Epithelial cell of proximal tubule (primary cell): ENCODE results near the gene PNLIPRP2. TPM values are rescaled to one million over a fixed set of nuclear protein-coding genes. Genes with fewer than 3 reads are reported as not detected.

Experiments used
- DNase-seq: peaks from one replicate; pipeline ENCODE4 v3.0.0-alpha.2; 2011; ENCODE audit warnings: low read depth
- H3K4me3 ChIP-seq: 2 replicates; pipeline ENCODE4 v1.5.1; 2011; ENCODE audit warnings: low read depth, mild to moderate bottlenecking, low read length
- total RNA-seq: library from RNA; depleted of rRNA; stranded (reverse); fragments of >200 nt; gene quantifications from 2 replicates; pipeline ENCODE4 v1.2.3, GENCODE V29; 2015
- TF ChIP-seq, protein P1 (sequence below): conservative IDR thresholded peaks from 2 replicates; pipeline ENCODE4 v1.5.1; 2012; ENCODE audit warnings: low read depth, mild to moderate bottlenecking, low read length

PNLIPRP2 gene
- total RNA-seq, 1 donor from 2014 or later = not detected

DNA sequence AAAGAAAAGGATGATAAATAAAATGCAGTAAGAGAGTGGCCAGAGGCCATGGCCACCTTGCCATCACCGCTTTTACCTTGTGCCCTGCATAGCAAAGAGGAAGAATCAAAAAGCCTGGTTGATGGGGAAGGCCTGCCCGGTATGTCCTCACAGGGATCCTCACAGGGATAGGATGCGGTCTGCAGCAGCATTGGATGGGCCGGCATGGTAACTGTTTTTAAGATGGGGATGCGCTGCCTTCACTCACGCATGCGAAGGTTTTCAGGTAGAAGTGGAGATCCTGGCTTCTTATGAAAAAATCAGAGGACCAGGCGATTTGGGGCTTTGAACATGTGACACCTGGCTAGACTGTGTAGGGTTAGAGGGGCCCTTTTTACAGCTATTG lies 12.5 kb downstream of the PNLIPRP2 start:
- no peak for DNase-seq
- H3K4me3 ChIP-seq = no peak overlapping the region
- TF ChIP-seq, protein P1, sequence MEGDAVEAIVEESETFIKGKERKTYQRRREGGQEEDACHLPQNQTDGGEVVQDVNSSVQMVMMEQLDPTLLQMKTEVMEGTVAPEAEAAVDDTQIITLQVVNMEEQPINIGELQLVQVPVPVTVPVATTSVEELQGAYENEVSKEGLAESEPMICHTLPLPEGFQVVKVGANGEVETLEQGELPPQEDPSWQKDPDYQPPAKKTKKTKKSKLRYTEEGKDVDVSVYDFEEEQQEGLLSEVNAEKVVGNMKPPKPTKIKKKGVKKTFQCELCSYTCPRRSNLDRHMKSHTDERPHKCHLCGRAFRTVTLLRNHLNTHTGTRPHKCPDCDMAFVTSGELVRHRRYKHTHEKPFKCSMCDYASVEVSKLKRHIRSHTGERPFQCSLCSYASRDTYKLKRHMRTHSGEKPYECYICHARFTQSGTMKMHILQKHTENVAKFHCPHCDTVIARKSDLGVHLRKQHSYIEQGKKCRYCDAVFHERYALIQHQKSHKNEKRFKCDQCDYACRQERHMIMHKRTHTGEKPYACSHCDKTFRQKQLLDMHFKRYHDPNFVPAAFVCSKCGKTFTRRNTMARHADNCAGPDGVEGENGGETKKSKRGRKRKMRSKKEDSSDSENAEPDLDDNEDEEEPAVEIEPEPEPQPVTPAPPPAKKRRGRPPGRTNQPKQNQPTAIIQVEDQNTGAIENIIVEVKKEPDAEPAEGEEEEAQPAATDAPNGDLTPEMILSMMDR = no peak

DNA sequence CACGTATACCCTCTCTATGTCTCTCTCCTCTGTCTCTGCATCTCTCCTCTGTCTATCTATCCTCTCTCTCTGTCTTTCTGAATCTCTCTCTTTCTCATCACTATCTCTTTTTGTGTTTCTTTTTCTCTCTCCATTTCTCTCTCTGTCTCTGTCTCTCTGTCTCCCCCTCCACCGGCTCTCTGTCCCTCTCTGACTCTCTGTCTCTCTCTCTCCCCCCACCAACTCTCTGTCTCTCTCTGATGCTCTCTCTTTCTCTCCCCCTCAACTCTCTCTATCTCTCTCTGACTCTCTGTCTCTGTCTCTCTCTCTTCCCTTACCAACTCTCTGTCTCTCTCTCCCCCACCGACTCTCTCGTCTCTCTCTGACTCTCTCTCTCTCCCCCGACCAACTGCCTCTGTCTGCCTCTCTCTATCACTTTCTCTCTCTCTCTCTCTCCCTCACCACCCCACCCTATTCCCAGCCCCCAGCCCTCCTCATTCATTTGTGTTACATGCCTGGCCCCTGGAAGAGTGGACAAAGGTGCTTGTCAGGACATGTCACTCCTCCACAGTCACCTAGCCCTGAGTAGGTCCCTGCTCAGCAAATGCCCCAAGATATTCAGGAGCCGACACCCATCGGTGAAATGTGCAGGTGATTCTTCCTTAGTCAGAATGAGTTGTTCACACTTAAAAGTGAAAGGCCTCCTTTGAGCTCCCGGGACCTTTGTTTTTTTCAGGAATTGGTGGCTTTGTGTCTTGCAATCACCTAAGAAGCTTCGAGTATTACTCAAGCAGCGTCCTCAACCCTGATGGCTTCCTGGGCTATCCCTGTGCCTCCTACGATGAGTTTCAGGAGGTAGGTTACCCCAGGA lies 13.6 kb downstream of the PNLIPRP2 start:
- TF ChIP-seq, protein P1 = no peak
- no peak for DNase-seq

DNA sequence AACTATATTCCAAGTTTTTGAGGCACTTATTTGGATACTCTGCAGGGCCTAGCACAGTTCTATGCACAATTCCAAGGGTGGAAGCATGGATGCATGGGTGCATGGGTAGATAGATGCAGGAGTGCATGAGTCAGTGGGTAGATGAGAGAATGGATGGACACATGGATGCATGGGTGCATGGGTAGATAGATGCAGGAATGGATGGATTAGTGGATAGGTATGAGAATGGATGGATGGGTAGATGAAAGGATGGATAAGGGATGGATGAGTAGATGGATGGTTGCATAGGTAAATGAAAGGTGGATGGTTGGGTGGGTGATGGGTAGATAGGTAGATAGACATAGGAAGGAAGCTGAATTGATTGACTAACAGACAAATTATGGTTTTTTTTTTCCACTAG lies 15.6 kb downstream of the PNLIPRP2 start:
- DNase-seq = no peak
- no peak overlapping the region for H3K4me3 ChIP-seq
- TF ChIP-seq, protein P1 = no peak

More for the DNA sequence above, 13.6 kb downstream of the PNLIPRP2 start:
- H3K4me3 ChIP-seq = no peak overlapping the region

DNA sequence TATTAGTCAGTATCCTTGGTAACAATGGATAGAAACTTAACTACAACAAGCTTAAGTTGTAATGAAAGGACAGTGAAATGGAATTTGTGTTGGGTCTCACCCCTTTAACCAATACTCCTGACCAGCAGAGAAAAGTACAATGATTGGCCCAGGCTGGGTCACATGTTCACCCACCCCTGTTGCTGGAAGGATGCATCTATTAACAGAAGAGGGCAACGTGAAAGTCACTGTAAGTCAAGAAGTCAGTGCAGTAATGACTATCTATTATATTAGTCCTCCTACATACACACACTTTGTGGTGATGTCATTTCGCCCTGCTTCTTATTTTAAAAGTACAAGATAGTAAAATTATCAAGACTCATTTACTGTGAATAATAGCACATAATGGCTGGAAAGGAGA lies 16.2 kb downstream of the PNLIPRP2 start:
- DNase-seq = no peak
- TF ChIP-seq, protein P1 = no peak
- H3K4me3 ChIP-seq = no peak overlapping the region

DNA sequence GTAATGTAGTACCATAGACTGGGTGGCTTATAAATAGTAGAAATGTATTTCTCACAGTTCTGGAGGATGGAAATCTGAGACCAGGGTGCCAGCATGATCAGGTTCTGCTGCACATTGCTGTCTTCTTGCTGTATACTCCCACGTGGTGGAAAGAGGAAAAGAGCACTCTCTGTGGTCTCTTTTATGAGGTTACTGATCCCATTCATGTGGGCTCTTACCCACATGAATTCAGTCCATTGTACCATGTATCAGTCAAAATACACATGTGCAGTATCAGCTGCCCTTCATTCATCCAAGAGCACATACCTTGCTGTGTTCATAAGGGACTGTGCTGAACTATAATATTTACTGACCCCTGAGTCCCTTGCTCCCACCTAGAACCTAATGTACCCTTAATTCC lies 17.1 kb downstream of the PNLIPRP2 start:
- H3K4me3 ChIP-seq = no peak overlapping the region
- TF ChIP-seq, protein P1 = no peak
- no peak for DNase-seq

DNA sequence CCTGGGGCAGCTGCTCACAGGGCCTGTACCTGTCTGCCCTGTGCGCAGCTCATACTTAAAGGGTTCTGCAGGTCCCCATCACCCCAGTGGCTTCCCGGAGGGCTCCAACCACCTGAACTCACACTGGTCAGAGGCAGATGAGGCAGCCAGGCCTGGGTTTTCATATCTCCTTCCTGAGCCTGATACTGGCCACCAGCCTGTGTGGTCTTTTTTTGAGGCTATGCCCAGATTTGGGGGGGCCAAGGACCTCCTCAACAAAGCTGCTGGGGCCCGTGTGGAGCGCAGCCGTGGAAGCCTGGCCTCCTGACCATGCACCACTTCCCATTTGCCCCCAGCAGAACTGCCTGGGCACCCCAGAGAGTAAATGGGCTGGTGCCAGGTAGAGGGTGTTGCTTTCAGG lies 25.7 kb downstream of the PNLIPRP2 start:
- no peak overlapping the region for H3K4me3 ChIP-seq
- TF ChIP-seq, protein P1 = no peak
- DNase-seq = no peak

DNA sequence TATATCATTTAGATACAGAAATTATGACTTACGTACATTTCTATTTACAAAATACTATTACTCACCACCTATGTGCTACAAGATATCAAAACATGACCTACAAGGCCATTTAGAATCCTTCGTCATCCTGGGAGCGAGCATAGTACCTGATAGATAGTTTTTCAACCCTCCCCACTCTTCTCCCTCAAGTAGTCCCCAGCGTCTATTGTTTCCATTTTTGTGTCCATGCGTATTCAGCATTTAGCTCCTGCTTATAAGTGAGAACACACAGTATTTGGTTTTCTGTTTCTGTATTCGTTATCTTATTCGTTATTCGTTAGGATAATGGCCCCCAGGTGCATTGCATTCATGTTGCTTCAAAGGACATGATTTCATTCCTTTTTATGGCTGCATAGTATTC lies 28.1 kb downstream of the PNLIPRP2 start:
- TF ChIP-seq, protein P1 = no peak
- DNase-seq = no peak
- H3K4me3 ChIP-seq = no peak overlapping the region
